GM19438 (cell line): ENCODE results near the gene MARCHF10.

Experiments
- ATAC-seq: cut with Tn5 transposase; IDR thresholded peaks from one replicate; pipeline ENCODE4 v1.9.1; 2021; ENCODE audit warnings: low read depth; ENCODE audit not compliant: unreplicated experiment

MARCHF10 gene

DNA sequence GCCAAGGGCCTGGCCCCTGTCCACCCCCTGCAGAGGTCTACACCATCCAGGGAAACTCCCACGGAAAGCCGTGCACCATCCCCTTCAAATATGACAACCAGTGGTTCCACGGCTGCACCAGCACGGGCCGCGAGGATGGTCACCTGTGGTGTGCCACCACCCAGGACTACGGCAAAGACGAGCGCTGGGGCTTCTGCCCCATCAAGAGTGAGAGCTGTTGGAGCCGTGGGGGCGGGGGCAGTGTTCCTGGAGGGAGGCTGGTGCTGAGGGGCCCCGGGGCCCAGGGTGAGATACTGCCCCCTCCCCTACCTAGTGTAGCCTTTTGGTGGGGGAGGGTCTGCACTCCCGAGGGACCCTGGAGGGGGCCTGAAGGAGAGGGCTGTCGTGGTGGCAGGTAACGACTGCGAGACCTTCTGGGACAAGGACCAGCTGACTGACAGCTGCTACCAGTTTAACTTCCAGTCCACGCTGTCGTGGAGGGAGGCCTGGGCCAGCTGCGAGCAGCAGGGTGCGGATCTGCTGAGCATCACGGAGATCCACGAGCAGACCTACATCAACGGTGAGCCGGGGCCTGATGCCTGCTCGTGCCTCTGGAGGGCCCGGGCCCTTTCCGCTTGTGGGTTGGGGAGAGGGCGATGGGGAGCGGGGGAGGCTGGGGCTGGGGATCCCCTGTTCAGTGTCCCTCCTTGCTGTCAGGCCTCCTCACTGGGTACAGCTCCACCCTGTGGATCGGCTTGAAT, 141.9 kb downstream of the MARCHF10 start:
- no peak for ATAC-seq

DNA sequence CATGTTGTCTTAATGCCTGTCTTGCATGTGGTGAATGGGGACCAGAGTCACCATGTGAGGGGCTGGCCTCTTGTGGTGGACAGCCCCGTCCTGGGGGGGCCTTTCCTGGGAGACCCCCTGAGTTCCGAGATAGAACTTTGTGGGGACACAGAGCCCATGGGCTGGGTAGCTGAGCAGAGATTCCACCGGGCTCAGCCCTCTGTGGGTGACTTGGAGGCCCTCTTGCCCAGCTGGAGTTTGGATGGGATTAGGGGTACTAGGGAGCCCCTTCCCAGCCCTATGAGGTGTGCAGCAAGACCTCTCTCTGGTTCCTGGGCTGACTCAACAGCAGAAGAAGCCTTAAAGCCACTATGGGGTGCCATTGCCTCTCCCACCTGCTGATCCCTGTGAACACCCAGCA, 142.5 kb downstream of the MARCHF10 start:
- ATAC-seq, result no peak

DNA sequence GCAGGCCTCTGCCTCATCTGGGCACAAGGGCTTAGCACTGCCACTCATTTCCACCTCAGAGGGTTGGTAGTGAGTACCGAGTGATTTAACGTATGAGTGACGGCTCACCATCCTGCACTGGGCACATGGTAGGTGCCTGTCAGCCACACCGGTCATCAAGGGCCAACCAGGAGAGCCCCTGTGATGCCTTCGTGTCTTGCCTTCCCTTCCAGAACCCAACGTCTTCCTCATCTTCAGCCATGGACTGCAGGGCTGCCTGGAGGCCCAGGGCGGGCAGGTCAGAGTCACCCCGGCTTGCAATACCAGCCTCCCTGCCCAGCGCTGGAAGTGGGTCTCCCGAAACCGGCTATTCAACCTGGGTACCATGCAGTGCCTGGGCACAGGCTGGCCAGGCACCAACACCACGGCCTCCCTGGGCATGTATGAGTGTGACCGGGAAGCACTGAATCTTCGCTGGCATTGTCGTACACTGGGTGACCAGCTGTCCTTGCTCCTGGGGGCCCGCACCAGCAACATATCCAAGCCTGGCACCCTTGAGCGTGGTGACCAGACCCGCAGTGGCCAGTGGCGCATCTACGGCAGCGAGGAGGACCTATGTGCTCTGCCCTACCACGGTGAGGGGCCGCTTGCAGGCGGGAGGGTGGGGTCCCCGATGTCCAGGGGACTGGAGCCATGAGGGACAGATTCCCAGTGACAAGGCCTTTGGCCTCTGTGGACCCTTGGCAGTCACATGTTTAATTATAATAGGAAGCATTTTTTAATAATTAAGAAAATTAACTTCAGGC, 143.6 kb downstream of the MARCHF10 start:
- ATAC-seq, result no peak

DNA sequence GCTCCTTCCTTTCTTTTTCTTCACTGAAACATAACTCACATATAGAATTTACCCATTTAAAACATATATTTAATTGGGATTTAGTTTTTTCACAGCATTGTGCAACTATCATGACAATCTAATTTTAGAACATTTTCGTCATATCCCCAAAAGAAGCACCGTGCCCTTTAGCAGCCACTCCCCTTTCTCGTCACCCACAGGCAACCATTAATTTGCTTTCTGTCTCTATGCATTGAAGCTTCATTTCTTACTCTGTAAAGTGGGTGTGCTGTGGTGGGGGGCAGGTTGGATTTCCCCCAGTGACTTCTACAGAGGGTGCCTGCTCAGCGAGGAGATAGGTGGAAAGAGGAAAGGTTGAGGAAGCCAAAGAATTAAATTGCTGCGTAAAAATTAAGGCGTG, 144.8 kb downstream of the MARCHF10 start:
- ATAC-seq, result no peak

DNA sequence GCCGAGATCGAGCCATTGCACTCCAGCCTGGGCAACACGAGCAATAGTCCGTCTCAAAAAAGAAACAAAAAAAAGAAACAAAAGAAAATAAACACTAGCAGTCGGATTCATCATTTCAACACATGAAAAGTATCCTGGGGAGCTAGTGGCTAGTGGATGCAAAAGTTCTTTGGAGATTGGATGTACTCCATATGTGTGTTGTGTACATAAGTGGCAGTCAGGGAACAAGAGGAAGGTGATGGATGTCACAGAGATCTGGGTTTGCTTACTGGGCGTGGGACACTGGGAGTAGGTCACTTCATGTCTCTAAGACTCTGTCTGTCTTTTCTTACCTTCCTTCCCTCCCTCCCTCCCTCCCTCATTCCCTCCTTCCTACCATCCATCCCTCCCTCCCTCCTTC, 145.3 kb downstream of the MARCHF10 start:
- ATAC-seq, result no peak

DNA sequence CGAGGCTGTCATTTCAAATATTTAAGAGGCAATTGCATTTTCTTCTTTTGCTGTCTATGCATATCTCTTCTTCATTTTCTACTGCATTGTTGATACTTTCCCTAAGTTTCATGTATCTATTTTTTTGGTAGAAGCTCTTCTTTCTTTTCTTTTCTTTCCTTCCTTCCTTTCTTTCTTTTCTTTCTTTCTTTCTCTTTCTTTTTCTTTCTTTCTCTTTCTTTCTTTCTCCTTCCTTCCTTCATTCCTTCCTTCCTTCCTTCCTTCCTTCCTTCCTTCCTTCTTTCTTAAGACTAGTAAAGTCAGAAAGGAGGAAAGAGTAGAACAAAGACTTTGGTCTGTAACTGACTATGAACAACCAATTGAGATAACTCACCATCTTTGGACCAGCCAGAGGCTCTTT, 146.8 kb downstream of the MARCHF10 start:
- ATAC-seq, result no peak

DNA sequence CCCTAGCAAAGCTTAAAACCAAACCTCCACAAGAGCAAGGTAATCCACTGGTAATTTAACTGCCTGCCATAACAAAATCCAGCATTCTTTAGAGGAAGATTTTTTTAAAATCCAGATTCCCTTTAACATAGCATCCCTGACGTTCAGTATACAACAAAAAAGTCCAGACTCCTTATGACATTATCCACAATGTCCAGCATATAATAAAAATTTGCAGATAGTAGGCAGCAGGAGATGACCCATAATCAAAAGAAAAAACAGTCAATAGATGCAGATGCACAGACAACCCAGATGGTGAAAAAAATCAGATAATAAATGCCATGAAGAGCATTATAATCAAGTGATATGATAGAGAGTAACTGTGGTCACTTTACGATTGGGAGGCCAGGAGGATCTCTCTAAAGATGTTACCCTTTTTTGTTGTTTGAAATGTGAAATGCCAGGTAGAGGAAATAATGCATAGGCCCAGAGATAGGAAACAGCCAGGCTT, 147.4 kb downstream of the MARCHF10 start:
- ATAC-seq, result no peak

DNA sequence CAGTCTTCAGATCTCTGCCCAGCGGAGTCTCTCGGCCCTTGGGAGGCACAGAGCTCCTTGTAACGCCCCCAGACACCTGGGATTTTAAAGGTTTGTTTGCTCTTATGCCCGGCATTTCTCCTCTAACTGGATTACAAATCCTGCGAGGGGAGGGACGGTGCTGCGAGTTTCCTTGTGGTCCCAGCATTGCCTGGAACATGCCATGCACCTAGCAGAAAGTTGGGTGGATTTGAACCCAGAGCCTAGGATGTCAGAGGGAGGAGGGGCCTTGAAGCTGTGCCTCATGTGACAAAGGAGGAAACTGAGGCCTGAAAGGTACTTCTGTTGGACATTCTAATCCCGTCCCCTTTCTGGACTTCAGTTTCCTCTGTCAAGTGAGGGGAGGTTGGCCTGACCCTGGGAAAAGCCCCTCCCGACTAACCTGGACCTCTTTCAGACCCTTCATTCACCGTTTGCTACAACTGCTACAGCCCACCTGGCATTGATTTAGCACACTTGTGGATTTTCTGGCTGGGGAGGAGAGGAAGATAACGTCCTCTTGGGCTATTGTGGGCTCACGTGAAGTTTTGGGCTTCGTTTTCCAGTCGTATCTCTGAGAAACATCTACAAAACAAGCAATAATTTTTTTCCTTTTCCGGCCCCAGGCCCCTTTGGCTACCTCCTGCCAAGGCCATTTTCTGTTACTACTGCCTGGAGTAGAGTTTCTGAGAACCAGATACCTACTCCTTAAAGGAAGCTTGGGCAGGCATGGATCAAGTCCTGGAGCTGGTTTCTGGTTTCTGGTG, 149.8 kb downstream of the MARCHF10 start:
- no peak for ATAC-seq

DNA sequence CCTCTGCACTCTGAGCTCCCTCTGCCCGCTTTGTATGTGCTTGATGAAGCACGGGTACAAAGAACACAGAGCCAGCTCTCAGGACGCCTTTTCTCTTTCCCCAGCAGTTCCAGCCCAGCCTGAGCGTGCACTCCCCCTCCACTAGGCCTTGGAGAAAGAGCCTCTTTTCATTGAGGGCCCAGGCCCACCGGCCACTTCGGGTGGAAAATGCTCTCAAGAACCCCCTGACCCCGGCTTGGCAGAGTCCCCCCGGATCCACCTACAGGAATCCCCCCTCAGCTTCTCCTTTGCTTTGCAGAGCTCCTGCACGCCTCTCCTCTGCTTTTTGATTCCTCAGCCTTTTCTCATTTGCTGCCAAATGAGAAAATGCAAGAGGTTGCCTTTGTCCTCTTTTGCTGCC, 150.4 kb downstream of the MARCHF10 start:
- ATAC-seq, result no peak

DNA sequence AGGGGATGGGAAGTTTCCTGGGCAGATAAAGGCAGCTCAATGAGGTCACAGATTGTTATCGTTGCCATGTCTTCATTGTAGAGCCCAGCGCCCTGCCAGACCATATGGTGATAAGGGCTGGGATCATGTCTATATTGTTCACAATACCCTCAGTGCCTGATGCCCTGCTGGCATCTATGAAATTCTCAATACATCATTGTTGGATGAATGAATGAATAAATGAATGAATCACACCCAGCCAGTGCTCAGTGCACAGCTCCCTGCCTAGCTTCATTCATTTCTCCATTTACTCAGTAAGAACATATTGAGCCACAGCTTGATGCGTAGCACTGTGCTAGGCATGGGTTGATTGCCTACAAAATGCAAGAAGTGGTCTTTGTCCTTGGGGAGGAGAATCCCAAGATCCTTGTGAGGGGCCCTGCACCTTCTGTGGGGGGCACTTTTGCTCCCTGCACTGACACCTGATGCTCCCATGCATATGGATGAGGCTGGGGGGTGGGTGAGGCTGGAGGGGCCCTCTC, 150.9 kb downstream of the MARCHF10 start:
- no peak for ATAC-seq

DNA sequence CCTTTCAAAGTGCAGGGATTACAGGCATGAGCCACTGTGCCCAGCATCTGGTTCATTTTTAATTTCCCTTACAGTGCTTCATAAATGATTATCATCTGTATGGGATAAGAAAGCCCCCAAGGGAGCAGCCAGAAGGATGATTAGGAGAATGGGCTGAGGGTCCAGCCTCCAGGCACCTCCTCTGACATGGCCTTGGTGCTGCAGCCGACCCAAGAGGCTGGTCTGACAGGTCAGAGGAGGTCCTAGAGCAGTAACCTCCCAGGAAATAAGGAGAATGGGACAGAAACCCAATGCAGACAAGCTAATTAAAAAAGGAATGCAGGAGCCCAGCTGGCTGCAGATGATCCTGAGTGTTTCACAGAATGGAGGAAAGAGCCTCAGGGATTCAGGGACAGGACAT, 151.7 kb downstream of the MARCHF10 start:
- ATAC-seq, result no peak

DNA sequence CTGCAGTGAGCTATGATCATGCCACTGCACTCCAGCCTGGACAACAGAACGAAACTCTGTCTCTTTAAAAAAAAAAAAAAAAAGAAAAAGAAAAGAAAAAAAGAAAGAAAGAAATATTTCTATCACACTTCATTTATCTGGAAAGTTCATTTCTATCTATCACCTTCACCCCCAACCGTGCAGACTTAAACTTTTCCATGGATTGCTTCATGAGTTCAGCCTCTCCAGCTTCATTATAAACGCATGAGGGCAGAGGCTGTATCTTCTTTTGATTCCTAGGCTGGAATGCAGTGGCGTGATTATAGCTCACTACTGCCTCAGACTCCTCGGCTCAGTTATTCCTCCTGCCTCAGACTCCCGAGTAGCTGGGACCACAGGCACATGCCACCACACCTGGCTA, 152.5 kb downstream of the MARCHF10 start:
- ATAC-seq, result no peak

DNA sequence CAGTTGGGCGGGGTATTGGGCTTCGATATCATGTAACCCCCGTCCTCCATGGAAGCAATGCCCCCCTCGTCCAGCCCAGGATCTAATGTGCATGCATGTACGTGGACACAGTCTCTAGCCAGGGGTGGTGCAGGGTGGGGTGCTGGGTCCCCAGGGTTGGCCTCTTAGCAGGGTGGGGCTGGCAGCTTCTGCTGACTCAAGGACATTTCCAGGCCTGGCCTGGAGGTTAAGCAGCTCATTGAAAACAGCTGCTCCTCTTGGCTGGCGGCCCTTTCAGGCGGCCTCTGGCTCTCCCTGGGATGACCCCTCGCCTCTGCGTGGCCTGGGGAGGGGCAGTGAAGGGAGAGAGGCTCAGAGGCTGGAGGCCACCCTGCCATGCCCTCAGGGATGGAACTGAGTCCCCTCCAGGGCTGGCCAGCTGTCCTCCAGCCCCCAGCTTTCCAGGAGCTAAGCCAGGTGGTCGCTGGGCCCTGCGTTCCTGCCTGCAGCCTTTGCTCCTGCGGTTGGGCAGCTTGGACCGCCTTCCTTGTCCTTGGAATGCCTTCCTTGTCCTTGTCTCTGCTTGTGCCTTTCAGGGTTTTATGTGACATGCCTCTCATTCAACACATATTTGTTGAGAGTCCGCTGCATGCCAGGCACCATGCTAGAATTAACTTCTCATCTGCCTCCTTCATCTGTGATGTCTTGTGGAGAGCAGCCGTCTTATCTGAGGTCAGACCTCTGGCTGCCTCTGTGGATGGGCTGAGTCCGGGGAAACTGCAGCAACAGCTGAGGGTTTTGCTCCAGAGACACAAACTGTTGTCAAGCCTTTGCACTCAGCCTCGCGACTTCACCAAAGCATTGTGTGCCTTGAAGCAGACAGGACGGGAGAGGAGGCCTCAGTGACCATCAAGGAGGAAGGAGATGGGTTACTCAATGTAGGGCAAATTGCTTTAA, 154.0 kb downstream of the MARCHF10 start:
- no peak for ATAC-seq

DNA sequence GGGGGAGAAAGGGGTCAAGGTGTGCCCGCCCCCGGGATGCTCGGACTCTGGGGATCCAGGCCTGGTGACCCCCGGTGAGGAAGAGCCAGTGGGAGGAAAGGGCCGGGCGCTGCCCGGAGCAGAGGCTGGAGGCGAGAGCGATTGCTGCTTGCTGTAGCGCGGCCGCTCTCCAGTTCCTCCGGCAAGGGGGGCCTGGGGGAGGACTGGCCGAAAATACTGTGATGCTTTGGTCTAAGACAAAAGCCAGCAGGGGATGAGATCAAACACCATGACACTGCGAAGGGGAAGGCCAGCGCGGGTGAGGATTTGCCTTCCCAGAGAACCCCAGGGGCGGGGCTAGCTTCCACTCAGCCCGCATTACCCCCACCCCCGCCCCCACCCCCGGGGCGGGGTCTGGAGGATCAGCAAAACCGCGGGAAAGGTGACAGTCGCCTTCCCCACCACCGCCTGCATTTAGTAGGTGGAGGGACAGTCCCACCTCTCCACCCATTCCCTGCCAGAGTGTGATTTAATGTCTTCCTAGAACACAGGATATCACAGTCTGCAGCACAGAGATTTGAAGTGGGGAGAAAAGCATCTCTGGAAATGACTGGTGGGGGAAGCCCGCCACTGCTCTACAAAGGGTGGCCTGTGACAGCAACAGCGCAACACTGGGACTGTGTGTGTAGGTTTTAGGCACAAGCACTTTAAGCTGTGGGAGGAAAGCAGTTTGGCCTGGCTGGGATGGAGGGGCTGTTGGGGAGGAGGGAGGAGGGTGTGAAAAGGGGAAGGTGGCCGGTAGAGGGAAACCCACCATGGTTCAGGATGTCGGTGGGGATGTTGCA, 154.9 kb downstream of the MARCHF10 start:
- peak; percentile 75 for ATAC-seq

DNA sequence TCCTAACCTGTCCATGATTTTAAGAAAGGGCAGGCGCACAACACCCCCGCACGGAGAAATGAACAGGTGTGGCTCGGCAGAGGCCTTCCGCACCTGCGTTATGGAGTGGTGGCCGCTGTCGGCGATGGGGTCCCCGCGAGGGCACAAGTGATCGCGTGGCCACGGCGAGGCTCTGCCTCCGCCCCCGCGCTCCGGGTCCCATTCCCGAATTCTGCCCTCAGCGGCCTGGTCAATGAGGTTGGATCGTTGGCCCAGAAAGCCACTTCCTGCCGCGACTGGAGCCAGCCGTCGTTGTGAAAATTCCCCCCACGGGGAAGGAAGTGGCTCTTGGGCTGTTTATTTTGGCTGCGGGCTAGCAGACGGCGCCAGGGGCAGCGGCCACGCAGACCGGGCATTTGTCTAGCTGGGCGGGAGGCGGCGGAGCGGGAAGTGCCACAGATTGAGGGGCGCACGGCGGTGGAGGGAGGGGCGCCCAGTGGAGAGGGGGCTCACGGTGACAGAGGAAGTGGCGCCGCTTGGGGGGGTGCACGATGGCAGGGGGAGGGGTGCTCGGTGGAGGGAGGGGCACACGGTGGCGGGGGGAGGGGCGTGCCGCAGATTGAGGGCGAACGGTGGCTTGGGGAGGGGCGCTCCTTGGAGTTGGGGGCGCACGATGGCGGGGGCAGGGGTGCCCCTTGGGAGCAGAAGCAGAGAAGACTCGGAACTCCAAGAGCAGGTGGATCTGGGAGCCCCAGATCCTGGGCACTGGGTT, 155.7 kb downstream of the MARCHF10 start:
- ATAC-seq, result no peak
